Islet precursor cell (in vitro differentiated cells): ENCODE data around the gene JCAD.
"Not testable (repeated sequence)": the region's sequence is repeated elsewhere in the genome, so short reads cannot be mapped to it uniquely, and the experiment has no call there.

Source experiments
- DNase-seq: peaks from one replicate; pipeline ENCODE4 v3.0.0-alpha.2; 2018

JCAD gene

GRCh38 chr10:30018496-30018895 lies 40.9 kb downstream of the JCAD start:
- DNase-seq = no peak

- no peak for DNase-seq
These were observed 41.4 kb downstream of the JCAD start for GRCh38 chr10:30017966-30018365.

GRCh38 chr10:30017556-30017955 lies 41.8 kb downstream of the JCAD start:
- DNase-seq = no peak

GRCh38 chr10:30014511-30014910 lies 44.9 kb downstream of the JCAD start:
- no peak for DNase-seq

- DNase-seq = no peak
These were observed 45.6 kb downstream of the JCAD start for GRCh38 chr10:30013757-30014156.

GRCh38 chr10:30011956-30012647 lies 47.3 kb downstream of the JCAD start:
- DNase-seq = no peak

GRCh38 chr10:30011396-30011795 lies 48.0 kb downstream of the JCAD start:
- no peak for DNase-seq

GRCh38 chr10:30007406-30007805 lies 52.0 kb downstream of the JCAD start:
- DNase-seq = no peak

- no peak for DNase-seq
These were observed 53.0 kb downstream of the JCAD start for GRCh38 chr10:30006410-30006809.

- DNase-seq = not testable (repeated sequence)
These were observed 54.3 kb downstream of the JCAD start for GRCh38 chr10:30005116-30005515.

- peak; percentile 93 for DNase-seq
These were observed 56.7 kb downstream of the JCAD start for GRCh38 chr10:30002426-30003266.

- DNase-seq = no peak
These were observed 58.4 kb downstream of the JCAD start for GRCh38 chr10:30000802-30001571.

GRCh38 chr10:29998142-29998808 lies 61.1 kb downstream of the JCAD start:
- DNase-seq = peak; percentile 90

GRCh38 chr10:29994811-29995210 lies 64.6 kb downstream of the JCAD start:
- DNase-seq = no peak

- DNase-seq = peak; percentile 70
These were observed 66.0 kb downstream of the JCAD start for GRCh38 chr10:29993319-29993915.

GRCh38 chr10:29992914-29993313 lies 66.5 kb downstream of the JCAD start:
- no peak for DNase-seq

GRCh38 chr10:29991382-29991781 lies 68.0 kb downstream of the JCAD start:
- DNase-seq = no peak

GRCh38 chr10:29987471-29987870 lies 71.9 kb downstream of the JCAD start:
- DNase-seq = no peak

GRCh38 chr10:29982997-29983648 lies 76.3 kb downstream of the JCAD start:
- DNase-seq = no peak

- no peak for DNase-seq
These were observed 77.9 kb downstream of the JCAD start for GRCh38 chr10:29981510-29981909.

GRCh38 chr10:29980084-29980483 lies 79.3 kb downstream of the JCAD start:
- DNase-seq = no peak

GRCh38 chr10:29979421-29979779 lies 80.0 kb downstream of the JCAD start:
- DNase-seq = not testable (repeated sequence)
